Stimulated activated CD4-positive, alpha-beta T cell treated with anti-CD3 and anti-CD28 coated beads, Interleukin-15, amount 100 ng/mL, for 1 hour (primary cell): Measurements from ENCODE around the gene OR6V1.
"Not testable (repeated sequence)": the region's sequence is repeated elsewhere in the genome, so short reads cannot be mapped to it uniquely, and the experiment has no call there.

ENCODE experiments used
- DNase-seq, 2 donors: peaks; one replicate each; pipeline ENCODE4 v3.0.0-alpha.2; 2020; ENCODE audit warnings: low read depth in 1 of 2, low spot score in 1 of 2

Gene OR6V1

GRCh38 chr7:143042159-143042789 is 9.9 kb upstream of the OR6V1 start:
- no peak for DNase-seq

DNA sequence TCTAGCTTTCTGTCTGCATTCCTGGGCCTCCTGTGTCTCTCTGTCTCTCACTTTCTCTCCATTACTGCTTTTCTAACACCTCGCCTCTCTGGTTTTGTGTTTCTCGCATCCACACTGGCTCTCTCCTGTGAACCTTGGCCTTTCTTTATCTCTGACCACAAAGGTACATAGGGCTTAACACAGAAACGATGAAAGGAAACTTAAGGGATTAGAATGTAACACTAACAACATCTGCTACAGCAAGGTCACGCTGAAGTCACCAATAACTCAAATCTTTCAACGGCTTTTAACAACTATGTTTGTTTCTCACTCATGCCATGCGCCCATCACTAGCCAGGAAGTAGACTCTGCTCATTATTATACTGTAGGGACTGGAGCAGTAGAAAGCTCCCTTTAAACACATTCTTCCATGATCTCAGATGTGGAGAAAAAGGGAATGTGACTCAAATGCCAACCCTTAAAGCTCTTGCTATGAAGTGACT is 9.3 kb upstream of the OR6V1 start:
- DNase-seq = no peak

- no peak for DNase-seq
These were observed 8.8 kb upstream of the OR6V1 start for GRCh38 chr7:143043391-143043790.

DNA sequence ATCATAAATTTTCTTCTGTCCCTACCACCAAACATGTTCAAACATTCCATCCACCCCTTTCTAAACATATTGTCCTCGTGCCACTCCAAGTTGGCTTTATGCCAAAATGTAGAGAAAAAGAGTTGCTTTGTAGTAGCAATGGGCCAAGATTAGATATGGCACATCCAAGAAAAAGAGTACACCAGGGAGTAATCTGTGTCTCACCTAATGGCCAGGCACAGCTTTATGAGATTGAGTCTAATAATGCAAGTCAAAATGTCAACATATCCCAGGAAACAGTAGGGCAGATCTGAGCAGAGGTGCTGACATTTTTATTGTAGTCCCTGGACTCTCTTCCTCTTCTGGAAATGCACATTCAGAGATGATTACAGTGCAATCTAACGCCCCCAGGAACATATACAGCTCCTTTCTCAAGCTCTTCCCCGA is 5.7 kb upstream of the OR6V1 start:
- no peak for DNase-seq

DNA sequence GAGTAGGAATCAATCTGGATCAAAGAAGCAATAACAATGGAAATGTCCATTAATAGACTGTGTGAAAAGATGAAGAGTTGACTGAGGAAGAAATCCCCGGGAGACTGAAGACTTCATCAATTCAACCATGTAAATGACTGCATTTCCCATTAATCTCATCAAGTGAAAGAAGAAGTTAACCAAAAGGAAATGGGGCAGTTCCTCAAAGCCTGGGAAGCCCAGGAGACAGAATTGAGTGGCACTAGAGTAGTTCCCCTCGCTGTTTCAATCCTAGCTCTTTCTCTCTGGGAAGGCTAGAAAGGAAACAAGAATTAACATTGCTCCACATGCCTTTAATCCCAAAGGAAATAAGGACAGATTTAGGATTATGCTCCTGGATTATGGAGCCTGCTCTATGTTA is 4.8 kb upstream of the OR6V1 start:
- no peak for DNase-seq

GRCh38 chr7:143048827-143049226 is 3.3 kb upstream of the OR6V1 start:
- DNase-seq = no peak

DNA sequence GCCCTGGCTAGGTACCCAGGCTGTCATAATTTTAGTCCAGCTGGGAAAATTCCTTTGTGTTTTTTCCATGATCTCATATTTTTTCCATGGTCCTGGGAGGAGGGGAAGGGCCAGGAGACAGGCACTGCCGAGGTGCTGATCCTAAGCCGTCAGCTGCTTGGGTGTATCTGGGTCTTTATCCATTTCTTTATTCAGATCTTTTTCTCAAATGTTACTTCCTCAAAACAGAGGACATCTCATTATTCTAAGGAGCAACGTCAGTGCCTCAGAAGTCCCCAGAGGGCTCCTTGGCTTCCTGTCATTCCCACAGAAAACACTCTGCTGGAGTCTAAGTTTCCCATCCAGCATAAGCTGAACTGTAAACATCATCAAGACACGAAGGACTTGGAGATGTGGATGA is 2.8 kb upstream of the OR6V1 start:
- DNase-seq = no peak

DNA sequence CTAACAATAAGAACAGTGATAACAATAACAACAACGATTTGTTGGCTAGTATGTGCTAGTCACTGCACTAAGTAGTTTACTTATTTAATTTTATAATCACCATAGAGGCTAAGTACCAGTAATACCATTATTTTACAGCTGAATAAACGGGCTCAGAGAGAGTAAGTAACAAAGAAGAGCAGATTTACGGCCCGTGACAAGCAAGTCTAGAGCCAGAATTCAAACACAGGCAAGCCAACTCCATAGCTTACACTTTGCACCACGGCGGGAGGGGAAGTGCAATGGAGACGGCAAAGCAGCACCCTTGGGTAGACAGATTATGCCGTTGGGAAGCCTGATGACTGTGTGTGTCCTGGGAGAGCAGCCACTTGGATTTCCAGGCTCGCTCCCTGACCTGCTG is 1.2 kb upstream of the OR6V1 start:
- no peak for DNase-seq

DNA sequence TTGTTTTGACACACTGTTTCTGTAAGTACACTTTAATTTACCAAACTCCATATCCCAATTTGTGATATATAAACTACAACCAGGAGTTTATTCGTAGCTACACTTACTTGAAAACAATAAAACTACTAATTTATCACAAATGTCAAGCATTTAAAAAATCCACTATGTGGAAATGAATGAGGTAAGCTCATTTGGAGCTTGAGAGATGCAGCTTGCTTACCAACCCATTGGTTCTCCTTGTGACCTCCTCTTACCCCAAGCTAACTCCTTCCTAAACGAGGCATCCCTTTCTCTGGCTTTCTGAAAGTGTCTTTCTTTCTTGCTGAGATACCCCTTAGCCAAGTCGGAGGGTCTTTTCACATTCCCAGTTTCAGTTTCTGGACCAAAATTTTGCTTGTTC is 2.5 kb downstream of the OR6V1 start:
- no peak for DNase-seq

DNA sequence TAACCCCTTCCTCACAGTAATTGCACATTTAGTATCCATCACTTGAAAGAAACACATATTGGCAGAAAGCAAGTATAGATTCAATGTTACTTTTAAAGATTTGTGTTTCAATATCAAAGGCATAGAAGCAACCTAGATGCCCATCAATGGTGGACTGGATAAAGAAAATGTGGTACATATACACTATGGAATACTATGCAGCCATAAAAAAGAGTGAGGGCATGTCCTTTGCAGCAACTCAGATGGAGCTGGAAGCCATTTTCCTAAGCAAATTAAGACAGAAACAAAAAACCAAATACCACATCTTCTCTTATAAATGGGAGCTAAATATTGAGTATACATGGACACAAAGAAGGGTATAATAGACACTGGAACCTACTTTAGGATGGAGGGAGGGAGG is 3.6 kb downstream of the OR6V1 start:
- DNase-seq = no peak

- DNase-seq = no peak
These were observed 11.6 kb downstream of the OR6V1 start for GRCh38 chr7:143063741-143064140.

GRCh38 chr7:143068446-143068845 is 16.3 kb downstream of the OR6V1 start:
- no peak for DNase-seq

DNA sequence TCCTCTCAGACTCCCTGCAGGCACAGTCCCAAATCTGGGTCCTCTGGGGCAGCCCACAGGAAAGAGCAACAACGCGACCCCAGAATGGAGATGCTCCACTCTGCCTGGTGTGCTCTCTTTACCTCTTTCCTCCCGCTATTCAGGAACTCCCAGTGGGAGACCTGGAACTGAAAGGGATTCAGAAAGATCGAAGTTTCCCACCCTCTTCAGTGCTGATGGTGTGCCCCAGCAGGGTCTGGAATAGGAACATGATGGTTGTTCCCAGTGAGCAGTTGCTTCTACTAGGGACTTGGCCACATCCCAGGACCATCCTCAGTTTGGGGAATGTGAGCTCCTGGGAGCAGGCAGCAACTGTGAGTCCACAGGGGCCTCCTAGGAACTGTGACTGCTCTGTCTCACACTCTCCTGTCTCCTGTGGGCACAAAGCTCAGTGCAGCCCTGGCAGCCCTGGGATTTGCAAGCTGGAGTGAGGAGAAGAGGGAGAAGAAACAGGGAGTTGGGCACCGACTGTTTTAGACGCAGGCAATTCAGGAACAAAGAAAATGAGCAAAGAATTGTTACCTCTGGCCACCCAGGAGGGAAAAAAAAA is 17.9 kb downstream of the OR6V1 start:
- DNase-seq = no peak

DNA sequence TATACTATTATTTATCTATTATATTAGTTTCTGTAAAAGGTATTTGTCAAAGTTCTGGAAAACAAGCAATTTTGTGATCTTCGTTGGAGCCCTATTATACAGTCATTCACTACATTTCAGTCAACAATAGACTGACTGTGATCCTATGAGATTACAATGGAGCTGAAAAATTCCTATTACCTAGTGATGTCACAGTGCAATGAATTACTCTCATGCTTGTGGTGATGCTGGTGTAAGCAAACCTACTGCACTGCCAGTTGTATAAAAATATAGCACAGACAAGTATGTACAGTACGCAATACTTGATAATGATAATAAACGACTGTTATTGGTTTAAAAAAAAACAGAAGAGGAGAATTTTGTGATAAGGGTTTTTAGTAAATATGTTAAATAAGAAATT is 21.4 kb downstream of the OR6V1 start:
- DNase-seq = no peak

DNA sequence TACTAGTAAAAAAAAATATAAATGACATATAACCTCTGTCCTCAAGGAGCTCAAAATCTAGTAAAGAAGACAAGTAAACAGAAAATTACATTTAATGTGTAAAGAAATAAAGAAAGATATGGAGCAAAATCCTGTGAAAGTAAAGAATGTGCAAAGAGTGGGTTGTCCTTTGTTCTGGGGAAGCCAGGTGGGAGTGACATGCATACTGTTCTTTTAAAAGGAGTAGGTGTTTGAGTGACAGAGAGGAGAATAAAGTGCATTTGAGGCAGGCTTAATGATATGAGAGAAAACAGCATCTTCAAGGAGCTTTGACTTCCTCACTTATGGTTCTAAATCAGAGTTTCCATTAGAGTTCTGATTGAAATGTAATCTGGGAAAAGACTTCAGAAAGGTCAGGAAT is 22.0 kb downstream of the OR6V1 start:
- DNase-seq = no peak

DNA sequence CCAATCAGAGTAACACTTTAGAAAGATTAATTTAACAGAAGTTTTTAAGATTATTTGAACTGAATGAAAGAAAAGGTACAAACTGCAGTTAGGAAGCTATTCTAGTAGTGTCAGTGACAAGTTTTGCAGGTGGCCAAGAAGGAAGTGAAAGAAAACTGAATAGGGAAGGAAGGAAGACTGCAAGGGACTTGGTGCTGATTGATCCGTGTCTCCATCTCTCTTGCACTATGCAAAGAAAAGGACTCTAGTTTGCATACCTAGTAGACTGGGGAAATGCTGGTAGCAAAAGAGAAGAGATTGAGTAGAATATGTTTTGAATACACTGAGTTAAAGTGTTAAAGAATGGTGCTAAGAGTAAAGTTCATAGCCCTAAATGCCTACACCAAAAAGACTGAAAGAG is 33.0 kb downstream of the OR6V1 start:
- DNase-seq = no peak

- not testable (repeated sequence) for DNase-seq
These were observed 33.5 kb downstream of the OR6V1 start for GRCh38 chr7:143085610-143086009.

GRCh38 chr7:143088549-143089231 is 36.5 kb downstream of the OR6V1 start:
- DNase-seq = not testable (repeated sequence)

DNA sequence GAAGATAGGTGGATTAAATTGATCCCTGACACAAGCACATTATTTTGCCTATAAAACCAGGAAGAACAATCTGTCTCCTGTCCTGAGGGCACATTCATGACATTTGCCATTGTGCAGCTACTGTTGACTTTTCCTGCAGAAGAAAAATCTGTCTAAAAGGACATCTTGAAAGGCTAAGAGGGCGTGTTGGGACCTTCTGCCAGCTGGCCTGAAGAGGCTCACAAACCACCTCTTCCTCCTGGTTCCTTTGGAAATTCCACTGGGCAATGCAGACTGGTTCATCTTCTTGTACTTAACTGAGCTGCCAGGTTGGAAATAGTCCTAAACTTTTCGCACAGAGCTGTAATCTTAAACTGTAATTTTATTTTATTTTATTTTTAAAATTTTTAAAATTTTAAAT is 44.0 kb downstream of the OR6V1 start:
- no peak for DNase-seq

- not testable (repeated sequence) for DNase-seq
These were observed 47.4 kb downstream of the OR6V1 start for GRCh38 chr7:143099579-143099978.
